GM18511 (cell line): ENCODE data around the gene STIM1.

Experiments used
- ATAC-seq: cut with Tn5 transposase; IDR thresholded peaks from one replicate; pipeline ENCODE4 v1.9.1; 2021; ENCODE audit warnings: mild to moderate bottlenecking, moderate library complexity; ENCODE audit not compliant: unreplicated experiment

The STIM1 gene

DNA sequence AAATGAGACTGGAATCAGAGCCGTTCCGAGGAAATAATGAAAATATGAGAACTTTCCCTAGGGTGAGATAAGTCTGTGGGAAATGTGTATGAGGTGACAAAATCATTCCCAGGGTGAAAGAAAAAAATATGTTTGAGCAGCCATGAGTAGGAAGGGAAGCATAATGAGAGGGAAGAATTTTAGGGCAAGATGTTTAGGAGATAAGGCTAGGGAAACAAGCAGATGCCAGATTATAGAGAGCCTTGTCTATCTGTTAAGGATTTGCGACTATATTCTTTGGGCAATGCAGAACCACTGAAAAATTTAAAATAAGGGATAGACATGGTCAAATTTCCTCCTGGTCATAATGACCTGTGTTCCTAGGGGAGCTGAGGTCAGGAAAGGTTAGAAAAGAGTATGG lies 54.4 kb downstream of the STIM1 start:
- no peak for ATAC-seq

DNA sequence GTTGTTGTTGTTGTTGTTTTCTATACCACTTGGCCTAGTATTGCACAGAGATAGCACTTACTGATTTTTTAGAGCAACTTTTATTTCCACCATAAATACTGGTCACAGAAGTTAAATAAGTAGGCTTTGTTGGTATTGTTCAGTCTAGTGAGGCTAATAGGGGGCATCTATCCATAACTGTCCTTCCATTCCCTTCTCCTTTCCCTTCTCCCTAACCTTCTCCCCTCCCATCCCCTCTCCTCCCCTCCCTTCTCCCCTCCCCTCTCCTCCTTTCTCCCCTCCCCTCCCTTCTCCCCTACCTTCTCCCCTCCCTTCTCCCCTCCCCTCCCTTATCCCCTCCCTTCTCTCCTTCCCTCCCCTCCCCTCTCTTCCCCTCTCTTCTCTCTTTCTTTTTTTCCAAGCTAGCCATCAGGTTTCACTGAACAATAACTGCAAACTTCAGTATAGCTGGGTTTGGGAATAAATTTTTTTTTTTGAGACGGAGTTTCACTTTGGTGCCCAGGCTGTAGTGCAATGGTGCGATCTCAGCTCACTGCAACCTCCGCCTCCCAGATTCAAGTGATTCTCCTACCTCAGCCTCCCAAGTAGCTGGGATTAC lies 56.5 kb downstream of the STIM1 start:
- ATAC-seq: no peak

DNA sequence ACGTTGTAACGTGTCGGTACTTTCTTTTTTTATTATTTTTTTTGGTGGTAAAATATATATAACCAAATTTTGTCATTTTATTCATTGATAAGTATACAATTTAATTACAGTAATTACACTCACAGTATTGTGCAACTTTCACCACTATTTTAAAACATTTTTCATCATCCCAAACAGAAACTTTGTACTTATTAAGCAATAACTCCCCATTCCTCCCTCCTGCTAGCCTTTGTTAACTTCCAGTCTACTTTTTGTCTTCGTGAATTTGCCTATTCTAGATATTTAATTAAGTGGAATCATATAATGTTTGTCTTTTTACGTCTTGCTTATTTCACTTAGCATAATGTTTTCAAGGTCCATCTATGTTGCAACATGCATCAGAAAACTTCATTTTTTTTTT lies 58.5 kb downstream of the STIM1 start:
- ATAC-seq: no peak

DNA sequence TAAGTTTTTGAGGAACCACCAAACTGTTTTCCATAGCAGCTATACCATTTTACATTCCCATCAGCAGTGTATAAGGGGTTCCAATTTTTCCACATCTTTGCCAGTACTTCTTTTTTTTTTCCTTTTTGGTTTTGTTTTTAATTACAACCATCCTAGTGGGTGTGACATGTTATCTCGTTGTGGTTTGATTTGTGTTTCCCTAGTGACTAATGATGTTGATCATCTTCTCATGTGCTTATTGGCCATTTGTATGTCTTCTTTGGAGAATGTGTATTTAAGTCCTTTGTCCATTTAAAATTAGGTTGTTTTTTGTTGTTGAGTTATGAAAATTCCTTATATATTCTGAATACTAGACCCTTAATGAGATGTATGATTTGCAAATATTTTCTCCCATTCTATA lies 59.3 kb downstream of the STIM1 start:
- no peak for ATAC-seq

DNA sequence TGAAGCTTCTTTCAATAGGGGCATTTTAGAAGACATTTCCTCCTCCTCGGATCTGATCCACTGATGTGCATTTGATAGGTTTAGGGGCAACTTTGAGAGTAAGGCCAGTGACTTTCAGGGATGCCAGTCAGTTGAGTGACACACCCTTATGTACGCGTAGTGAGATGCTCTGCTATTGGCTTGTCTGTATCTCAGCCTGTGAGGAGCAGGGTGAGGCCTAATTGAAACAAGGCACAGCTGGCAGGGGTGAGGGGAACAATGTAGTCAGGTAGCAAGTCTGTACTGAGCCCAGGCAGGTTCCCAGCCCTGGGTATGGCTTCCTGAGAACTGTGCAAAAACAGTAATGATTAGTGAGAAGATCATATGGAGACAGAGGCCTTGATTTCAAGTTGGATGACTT lies 61.5 kb downstream of the STIM1 start:
- ATAC-seq: no peak

DNA sequence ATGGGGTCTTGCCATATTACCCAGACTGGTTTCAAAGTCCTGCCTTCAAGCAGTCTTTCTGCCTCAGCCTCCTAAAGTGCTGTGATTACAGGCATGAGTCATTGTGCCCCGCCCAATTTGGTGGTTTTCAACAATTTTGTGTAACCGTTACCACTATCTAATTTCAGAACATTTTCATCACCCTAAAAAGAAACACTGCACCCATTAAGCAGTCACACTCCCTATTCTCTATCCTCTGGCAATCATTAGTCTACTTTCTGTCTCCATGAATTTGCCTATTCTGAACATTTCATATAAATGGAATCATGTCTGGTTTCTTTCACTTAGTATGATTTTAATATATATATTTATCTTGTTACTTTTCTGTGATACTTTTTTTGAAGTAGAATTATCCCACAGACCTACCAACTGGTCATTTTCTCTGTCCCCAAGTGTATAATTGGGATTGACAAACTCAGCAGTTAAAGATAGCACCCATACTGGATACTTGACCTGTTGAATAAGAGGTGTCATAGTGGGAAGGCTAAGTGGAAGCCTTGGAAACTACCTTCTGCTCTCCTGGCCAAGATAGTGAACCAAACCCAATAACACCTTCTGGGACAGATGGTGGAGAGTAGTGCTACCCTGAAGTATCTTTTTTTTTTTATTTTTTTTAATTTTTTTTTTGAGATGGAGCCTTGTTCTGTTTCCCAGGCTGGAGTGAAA lies 64.8 kb downstream of the STIM1 start:
- peak; percentile 75 for ATAC-seq

DNA sequence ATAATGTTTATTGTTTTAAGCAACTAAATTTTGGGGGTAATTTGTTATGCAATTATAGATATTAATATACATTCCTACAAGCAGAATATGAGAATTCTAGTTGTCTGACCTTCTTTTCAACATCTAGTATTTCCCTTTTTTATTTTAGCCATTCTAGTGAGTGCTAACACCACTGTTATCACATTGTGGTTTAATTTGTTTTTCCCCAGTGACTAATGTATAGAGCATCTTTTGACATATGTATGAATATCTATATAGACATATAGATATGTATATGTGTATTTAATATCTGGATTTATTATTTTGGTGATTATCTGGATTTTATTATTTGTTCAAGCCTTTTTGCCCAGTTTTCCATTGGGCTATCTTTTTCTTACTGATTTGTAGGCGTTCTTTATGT lies 66.6 kb downstream of the STIM1 start:
- no peak for ATAC-seq

DNA sequence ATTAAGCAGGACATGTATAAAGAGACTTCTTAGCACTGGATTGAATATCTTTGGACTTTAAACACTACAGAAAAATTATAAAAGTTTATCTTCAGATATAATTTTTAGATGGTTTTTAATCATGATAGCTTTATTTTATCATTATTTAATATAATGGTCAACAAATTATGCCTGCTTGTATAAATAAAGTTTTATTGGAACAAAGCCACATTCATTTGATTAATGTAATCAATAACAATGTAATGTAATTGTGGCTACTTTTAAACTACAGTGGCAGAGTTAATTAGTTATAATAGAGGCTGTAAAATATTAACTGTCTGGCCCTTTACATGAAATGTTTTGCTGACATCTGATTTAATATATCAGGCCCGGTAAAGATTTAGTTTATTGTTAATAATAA lies 70.0 kb downstream of the STIM1 start:
- ATAC-seq: no peak

DNA sequence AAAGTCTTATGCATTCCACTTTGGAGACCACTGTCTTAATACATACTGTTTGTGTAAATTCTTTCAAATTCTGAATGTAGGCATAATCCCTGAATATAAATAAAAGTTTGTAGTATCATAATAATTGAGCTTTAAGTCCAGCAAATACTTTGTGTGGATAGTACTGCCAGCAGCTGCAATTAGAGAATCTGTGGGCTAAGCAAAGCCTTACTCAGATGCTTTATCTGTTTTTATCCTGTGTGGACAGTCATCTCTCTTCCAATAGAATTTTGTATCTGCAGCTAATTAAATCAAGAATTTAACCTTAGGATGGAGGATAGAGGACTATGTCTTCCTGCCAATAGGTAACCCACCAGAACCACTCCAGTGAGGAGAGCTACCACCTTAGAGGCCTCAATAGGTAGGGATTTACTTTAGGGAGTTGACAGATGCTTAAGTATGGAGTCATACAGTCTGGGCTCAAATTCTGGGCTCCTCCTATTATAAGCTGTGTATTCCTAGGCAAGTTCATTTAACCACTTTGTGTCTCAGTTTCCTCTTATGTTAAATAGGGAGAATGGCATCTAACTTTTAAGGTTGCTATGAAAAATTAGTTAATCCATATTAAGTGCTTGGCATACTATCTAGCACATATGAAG lies 71.1 kb downstream of the STIM1 start:
- no peak for ATAC-seq

DNA sequence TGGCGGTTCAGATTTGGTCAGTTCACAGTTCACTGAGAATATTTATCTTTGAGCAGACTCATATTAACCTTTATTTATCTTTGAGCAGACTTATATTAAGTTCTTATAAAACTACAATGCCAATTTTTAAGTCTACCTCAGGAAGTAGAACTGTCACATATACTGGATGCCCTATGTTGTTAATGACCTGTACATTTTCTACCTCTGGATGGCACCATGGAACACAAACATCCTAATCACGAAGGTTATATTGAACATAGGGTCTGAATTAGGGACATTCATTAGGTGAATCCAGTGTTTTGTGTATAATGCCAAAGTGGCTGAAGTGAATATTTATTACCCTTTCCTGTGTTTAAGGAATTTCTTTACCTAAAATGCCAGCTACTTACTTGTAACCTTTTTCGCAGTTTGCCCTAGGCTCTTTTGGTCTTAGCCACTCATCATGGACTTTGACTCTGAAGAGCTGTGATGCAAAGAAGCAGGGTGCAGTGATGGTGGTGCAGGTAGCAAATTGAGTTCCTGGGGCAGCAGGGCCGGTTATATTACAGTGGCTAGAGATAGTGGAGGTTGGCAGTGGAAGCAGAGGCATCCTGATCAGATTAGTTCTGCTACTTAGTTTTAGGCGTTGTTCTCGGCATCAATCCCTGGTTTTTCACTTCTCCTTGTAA lies 71.8 kb downstream of the STIM1 start:
- peak; percentile 30 for ATAC-seq

DNA sequence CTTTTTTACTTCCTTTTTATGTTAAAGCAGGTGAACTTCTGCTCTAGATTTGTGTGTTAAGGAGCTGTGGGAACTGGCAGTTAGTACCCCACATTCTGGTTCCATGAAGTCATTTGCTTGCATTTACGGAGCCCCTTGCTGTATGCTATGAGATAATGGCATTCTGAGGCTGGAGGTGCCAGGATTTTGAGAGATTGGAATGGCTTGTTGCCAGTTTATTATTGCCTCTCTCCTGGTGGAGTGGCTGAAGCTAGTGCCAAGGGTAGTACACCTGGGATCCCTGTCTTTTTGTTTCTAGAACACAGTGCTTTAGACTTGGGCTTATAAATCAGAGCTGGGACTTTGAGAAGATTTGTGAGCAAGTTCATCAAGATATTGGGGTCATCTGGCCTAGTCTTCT lies 73.8 kb downstream of the STIM1 start:
- ATAC-seq: no peak

DNA sequence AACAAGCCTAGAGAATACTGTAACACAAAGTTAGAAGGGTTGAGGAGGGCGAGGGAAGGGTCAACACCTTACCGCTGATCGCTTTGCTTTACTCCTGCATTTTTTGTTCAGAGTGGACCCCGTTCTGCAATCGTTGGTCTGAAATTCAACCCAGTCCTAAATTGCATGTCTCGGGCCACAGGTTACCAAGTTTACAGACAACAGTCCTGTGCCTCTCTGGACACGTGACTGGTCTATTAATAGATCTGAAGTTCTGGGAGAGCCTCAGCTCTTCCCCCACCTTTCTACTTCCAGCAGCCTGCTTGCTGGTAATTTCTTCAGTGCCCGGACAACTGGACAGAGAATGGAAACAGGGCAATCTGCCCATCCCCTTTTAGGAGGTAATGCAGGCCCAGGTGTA lies 74.2 kb downstream of the STIM1 start:
- no peak for ATAC-seq

DNA sequence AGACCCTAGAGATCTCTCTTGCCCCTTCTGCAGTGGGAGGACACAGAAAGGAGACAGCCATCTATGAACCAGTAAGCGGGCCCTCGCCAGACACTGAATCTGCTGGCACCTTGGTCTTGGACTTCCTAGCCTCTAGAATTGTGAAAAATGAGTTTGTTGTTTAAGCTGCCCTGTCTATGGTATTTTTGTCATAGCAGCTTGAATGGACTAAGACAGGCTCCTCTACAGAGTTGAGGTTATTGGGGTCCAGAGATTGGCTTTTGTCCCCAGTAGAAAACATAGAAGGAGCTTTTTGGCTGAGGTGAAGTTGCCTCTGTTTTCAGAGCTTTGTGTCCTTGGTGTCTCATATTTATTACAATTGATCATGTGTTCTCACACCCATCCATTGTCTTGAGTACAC lies 77.2 kb downstream of the STIM1 start:
- ATAC-seq: no peak

DNA sequence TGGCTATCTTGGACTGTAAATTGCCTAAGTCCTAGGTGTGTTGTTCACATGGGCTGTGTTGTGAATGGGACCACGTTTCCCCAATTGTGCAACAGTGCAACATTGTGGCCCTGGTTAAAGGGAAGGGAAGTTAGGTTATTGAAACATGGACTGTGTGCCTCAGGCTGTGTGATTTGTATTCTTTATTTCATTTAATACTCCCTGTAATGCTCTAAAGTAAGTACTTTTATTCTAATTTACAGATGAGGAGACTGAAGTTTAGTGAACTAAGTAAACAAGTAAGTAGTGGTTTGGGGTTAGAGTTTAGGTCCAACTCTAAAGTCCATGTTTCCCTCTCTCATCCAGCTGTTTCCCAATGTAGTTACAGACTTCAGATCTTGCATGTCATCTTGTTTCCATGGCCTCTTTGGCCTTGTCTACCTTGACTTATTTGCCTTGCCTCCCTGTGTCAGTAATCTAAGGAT lies 77.7 kb downstream of the STIM1 start:
- no peak for ATAC-seq

DNA sequence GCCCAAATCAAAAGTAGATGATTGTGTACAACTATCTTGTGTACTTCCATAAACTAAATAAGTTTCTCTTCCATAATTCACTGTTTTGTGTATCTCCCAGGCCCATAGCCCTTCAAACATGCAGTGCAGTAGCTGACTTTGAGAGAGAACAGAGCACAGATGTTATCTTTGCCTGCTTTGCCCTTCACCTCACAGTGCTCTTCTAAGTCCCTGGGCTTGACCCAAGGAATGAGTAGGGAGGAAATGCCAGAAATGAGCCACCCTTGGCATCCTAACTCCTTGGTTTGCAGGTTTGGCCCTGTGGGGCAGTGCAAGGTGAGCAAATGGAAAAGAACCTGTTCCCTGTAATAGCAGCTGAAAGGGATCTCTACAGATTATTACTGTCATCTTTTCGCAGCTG lies 79.2 kb downstream of the STIM1 start:
- no peak for ATAC-seq

DNA sequence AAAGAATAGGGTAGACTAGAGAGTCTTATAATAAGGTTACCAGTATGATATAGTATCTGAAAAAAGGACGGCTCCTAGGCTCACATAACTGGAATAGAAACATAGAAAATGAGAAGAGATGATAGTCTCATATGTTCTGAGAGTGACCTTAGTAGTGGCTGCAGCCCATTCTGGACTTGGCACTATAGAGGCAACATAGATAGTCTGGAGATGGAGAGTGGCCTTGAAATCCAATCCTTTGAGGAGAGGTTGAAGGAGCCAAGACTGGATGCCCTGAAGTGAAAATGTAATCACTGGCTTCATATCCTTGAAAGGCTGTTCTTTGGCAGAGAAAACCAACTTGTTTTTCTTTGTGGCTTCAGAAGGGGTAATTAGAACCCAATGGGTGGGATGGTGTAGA lies 81.1 kb downstream of the STIM1 start:
- ATAC-seq: no peak

DNA sequence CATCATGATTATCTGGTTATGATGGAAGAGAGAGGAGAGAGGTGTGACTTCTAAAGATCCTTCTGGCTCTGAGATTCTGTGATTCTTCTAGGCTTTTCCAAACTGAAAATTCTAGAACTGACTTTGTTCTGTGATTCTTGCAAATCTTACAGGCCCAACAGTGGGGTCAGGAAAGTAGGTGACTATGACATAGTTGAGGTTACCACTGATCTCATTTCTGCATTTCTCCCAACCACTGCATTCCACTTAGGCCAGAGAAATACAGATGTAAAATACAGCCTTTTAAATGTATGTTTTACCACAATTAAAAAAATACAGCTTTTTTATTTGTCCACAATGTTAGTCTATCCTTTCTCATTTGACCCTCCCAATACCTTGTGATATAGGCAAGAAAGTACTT lies 83.7 kb downstream of the STIM1 start:
- ATAC-seq: no peak

DNA sequence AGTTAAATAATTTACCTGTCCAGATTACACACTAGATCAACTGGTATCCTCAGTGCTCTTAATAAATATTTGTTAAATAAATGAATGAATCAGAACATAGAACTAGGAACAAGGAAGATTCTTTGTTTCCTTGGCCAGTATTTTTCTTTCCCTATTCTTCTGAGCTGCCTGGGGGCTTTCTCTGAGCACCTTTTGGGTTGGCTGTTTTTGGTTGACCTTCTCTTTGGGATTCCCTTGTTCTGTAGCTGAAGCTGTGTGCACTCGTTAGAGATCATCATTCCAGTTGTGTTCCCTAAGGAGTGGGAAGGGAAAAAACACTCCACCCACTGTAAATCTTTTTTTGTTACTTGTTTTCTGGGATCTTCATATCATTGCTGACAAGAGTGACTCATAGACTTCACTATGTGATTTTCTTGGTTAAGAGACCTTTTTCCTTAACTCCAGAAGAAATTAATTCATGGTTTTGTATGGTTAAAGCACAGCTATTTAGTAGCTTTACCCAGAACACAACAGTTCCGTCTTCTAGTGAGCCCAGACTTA lies 84.3 kb downstream of the STIM1 start:
- ATAC-seq: no peak

DNA sequence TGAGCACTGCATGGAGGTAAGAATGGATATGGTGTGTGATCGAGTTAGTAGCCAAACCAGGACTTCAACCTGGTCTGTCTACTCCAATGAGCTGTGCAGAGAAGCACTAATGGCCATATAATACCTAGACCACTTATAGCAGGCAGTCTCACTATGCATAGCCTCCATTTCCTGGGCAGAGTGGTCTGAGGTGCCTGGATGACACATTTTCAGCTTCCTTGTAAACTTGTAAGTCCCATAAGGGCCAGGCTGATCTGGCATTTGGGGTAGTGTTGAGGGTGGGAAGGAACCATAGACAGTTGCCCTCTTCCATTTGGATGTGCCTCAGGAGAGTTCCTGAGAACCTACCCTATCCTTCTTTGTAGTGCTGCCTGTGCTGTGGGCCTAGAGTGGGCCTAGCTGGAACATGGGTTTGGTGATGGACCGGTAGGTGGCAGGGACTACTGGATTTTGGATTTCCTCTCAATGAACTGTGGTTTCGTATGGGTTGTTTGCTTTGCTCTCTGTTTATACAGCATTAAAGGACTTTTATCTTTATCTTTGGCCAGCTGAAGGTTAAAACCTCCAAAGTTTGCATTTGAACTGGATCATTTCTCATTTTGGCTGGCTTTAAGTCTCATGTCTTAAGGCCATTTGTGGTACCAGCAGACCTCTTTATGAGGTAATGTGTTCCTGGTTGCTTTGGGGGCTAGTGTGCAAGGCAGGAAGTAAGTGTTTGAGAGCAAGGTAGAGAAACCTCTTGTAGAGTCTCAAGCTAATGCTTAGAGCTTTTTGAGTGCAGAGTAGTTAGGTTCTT lies 86.9 kb downstream of the STIM1 start:
- peak; percentile 55 for ATAC-seq

DNA sequence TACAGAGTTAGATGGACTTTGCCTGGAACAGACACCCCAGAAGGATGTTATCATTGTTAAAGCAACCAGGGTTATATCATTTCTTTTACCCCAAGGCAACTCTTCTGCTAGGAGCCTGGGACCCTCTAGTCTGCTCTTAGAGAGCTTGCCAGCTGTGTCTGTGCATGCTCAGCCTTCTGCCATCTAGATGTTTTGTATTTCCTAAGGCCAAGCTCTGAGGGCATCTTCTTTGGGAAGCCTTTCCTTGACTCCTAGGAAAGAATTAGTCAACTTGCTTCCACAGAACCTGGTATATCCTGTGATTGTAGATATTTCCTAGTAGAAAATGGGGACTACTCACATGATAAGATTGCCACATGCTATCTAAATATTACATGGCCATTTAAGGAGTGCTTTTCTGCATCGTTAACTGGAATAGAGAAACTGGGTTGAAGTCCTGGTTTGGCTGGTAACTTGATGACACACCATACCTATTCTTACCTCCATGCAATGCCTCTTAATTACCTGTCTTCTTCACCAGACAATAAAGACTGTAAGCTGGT lies 87.6 kb downstream of the STIM1 start:
- ATAC-seq: peak; percentile 15

DNA sequence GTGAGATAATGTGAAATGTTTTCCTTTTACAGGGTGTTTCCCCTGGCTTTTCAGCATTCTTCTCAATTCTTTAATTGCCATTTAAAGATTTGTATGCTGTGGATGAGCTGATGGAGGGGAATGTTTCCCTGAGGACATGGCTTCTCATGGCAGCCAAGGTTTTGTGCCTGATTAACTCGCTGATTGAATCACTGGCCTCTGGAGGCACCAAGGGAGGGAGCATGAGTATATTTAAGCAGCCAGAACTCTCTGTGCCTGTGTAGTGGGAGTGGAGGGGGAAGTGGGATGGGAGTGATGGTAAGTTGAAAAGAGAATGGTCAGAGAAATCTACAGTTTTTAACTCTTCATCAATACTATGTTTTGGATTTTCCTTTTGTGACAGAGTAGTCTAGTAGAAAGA lies 88.7 kb downstream of the STIM1 start:
- ATAC-seq: no peak
